Measurements from ENCODE around the gene ARHGAP32.
"Not testable (repeated sequence)": the region's sequence is repeated elsewhere in the genome, so short reads cannot be mapped to it uniquely, and the experiment has no call there.

ARHGAP32 gene

DNA sequence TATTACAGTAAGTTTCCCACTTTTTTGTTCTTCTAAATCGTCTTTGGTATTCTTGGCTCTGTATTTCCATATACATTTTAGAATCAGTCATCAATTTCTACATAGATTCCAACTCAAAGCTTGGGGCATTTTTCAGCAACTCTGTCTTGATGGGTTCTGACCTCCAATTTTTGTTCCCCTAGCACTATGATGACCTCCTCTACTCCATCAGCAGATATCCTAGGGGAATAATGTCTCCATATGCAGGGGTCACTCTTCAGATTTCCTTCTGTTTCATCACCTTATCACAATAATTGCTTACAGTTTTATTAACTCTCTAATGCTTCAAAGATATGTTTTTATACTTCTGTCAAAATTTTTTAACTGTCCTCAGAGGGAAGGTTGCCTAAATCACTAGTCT is 158.1 kb downstream of the ARHGAP32 start:
- no peak for DNase-seq (ENCODE audit: low read depth in 2 of 2)

GRCh38 chr11:129023968-129024676 is 168.0 kb downstream of the ARHGAP32 start:
- DNase-seq (ENCODE audit: low read depth in 2 of 2): no peak

DNA sequence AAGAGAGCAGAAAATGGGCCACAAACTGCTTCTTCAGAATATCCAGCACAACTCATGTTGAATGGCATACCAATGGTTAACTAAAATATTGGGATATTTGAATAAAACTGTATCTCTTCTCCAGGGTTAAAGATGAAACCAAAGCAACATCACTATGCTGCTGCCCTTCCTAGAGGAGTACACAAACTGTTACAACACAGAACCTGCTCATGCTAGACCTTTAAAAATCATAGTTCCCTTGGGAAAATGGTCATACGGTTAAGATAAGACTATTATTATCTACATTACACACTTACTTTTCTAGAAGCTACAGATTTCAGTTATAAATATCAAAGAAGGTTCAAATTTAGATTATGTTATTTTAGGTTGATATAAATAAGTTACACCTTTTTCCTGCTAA is 170.8 kb downstream of the ARHGAP32 start:
- no peak for DNase-seq (ENCODE audit: low read depth in 2 of 2)

DNA sequence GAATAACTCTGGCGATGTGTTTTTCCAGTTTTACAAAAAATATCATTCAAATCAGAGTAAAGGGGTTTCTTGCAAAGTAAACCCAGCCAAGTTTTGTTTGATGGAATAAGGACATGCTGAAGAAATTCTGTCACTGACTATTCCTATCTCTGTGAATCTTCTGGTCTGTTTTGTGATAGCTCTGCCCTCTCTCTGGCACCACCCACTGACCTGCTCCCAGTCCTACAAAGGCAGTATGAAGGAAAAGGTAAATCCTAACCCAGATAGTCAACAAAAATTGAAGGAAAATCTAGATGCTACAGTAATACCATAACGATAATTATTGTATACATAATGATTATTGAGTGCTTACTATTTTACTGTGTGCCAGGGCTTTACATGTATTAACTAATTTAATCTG is 173.1 kb downstream of the ARHGAP32 start:
- DNase-seq (ENCODE audit: low read depth in 2 of 2): no peak

DNA sequence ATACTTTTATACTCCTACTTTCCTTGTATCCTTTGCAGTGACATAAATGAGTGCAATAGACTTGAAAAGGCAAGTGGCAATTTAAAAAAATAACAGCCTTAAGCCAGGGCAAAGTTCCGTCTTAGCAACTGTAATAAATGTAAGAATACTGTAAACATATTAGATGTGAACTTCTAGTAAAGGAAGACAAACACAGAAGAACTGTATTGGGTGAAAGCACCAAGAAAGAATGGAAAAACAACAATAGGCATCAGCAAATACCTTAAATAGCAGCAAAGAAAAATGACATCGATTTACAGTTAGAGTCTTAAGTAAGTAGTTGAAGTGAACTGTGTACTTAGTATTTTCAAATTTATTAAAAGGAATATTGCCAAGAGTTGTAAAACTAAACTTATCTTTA is 174.0 kb downstream of the ARHGAP32 start:
- no peak for DNase-seq (ENCODE audit: low read depth in 2 of 2)

DNA sequence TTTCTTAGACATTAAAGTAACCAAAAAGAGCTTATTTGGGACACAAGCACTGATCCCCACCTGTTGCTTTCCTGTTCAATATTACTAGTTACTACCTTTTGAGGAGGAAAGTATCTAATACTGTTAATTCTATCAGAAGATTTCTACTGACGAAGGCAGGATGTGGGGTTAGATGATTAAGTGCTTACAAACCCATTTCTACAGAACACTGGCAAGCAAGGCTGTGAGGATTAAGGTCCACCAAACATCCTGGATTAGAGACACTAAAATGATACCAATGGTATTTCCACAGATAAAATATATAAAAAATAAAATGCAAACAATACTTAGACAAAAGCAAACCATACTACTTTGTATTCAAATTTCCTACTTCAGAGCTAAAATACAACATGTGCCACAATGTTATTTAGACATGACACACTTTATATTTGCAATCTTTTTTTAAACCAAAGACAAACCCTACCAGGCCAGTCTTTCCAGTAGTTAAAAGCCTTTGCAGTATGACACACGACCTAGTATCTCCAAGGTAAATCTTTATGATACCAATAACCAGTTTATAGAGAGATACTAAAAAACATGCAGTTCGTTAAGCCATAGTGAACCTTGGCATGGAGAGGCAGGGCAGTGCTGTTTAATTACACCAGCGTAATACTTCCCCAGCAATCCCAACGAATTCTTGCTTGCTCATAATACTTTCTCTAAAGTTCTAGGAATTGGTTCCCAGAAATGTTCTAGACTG is 178.2 kb downstream of the ARHGAP32 start:
- no peak for DNase-seq (ENCODE audit: low read depth in 2 of 2)

- DNase-seq (ENCODE audit: low read depth in 2 of 2): no peak
These were observed 179.2 kb downstream of the ARHGAP32 start for GRCh38 chr11:129012880-129013279.

DNA sequence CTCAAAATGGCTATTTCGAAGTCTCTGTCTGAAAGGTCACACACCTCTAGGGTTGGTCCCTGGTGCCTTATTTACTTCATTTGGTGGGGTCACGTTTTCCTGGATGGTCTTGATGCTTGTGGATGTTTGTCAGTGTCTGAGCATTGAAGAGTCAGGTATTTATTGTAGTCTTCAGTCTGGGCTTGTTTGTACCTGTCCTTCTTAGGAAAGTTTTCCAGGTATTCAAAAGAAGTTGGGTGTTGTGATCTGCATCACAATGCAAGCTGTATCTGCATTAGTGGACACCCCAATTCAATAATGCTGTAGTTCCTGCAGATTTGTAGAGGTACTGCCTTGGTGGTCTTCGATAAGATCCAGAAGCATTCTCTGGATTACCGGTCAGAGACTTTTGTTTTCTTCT is 186.0 kb downstream of the ARHGAP32 start:
- no peak for DNase-seq (ENCODE audit: low read depth in 2 of 2)

GRCh38 chr11:128999165-128999564 is 193.0 kb downstream of the ARHGAP32 start:
- DNase-seq (ENCODE audit: low read depth in 2 of 2): not testable (repeated sequence)

GRCh38 chr11:128988242-128988970 is 203.7 kb downstream of the ARHGAP32 start:
- no peak for DNase-seq (ENCODE audit: low read depth in 2 of 2)

DNA sequence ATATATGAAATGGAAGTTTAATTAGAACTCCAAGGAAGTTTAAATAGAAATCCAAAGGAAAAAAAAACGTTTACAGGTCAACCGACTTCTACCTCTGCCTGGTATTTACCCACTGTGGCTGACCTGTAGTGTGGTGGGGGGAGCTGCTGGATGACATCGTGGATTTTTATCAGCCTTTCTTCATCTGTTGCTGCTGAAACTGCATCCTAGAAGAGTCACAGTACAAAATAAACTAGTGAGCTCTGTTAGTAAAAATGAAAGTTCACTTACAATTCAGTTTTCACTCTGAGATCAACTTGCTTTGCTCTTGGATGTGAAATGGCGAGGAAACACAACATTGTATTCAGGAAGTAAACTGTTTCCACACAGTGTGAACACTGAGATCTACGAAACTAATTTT is 206.2 kb downstream of the ARHGAP32 start:
- DNase-seq (ENCODE audit: low read depth in 2 of 2): no peak

DNA sequence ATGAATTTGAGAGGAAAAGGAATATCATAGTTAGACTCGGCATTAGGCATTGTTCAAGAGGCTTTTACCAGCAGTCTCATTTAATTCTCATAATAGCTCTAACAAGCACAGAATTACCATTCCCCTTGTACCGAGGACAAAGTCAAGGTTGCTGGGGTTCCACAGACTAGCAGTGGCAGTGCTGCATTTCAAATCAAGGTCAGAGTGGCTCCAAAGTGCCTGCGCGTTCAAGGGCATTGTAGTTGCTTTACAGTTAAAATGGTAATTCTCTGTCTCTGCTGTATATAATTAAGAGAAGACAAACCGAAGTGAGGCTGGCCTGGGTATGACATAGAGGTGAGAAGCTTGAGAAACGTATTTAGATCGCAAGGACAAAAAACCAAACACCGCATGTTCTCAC is 209.1 kb downstream of the ARHGAP32 start:
- DNase-seq (ENCODE audit: low read depth in 2 of 2): no peak

GRCh38 chr11:128981254-128981653 is 210.9 kb downstream of the ARHGAP32 start:
- DNase-seq (ENCODE audit: low read depth in 2 of 2): no peak

DNA sequence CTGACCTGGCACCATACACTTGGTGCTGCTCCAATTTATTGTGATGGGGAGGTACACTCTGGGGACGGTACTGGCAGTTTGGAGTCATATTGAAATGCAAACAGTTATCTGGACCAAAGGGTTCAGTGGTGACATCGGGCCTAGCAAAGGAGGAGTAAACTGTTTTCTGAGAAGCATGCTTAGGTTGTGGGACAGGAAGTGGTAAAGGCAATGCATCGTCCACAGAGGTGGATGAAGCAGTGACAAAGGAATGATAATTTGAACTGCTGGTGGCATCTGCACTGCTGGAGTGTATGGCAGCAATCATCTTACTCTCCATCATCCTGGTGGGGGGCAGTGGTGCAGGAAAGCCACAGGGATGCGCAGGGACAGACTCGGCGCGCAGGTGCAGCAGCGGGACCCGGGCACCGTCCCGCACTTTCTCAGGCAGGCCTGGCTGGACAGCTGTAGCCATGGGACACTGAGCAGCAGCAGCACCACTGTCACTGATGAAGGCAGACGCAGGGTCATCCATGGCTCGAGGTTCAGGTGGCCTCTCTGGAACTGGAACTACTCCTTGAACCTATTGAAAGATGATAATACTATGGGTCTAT is 221.4 kb downstream of the ARHGAP32 start:
- no peak for DNase-seq (ENCODE audit: low read depth in 2 of 2)

GRCh38 chr11:128968916-128969315 is 223.2 kb downstream of the ARHGAP32 start:
- DNase-seq (ENCODE audit: low read depth in 2 of 2): no peak

GRCh38 chr11:128967578-128967977 is 224.5 kb downstream of the ARHGAP32 start:
- no peak for DNase-seq (ENCODE audit: low read depth in 2 of 2)

- DNase-seq (ENCODE audit: low read depth in 2 of 2): no peak
These were observed 226.6 kb downstream of the ARHGAP32 start for GRCh38 chr11:128965485-128965884.

DNA sequence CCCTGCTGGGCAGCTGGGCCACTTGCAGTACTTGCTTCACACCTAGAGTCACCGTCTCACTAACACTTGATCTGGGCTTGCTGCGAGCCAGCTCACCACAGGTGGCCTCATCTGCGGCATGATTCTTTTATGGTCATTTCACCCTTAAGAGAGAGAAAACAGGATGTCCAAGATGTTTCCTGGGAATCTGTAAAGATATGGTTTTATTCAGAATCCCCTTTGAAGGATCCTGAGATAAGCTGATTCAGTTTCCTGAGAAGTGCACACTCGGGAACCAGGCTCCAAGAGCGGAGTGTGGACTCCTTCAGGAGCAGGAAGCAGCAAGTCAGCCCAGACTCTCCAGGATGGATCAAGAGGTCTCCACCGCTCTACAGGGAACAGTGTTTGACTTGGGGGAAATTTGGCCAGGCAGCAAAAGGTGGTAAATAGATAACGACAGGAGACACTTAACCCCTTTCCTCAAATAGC is 227.6 kb downstream of the ARHGAP32 start:
- DNase-seq (ENCODE audit: low read depth in 2 of 2): no peak

GRCh38 chr11:128963744-128964325 is 228.3 kb downstream of the ARHGAP32 start:
- DNase-seq (ENCODE audit: low read depth in 2 of 2): peak; percentile 24 to 40

- no peak for DNase-seq (ENCODE audit: low read depth in 2 of 2)
These were observed 229.2 kb downstream of the ARHGAP32 start for GRCh38 chr11:128962896-128963295.

- DNase-seq (ENCODE audit: low read depth in 2 of 2): no peak
These were observed 230.5 kb downstream of the ARHGAP32 start for GRCh38 chr11:128961645-128962044.

DNA sequence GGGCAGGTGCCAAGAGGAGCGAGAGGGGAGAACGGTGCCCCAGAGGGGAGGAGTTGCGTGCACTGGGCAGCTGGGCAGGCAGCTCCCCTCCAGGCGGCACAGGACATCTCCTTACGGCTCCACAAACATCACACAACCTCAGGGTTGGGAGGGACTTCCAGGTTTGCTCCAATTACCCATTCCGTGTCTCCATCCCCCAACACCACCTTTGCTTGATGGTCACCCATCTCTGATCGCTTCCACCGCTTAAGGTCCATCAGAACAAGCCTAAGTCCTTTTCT is 235.0 kb downstream of the ARHGAP32 start:
- no peak for DNase-seq (ENCODE audit: low read depth in 2 of 2)
